ENCODE data around the gene DIP2B.

GRCh38 chr12:50659260-50659659, 154.5 kb downstream of the DIP2B start:
- TF ChIP-seq GATA2 (IDR thresholded peaks at IDR 0.05; ENCODE audit: low read depth, low read length) = no peak
- TF ChIP-seq GATA3 (IDR thresholded peaks at IDR 0.05; ENCODE audit: low read depth, low read length) = no peak

Measured in SH-SY5Y (cell line).